Activated T-cell treated with anti-CD3 and anti-CD28 coated beads, Interleukin-2, amount 50 U/mL, for 1 hour (primary cell): ENCODE results near the gene NR2F1-AS1.
"Not testable (repeated sequence)": the region's sequence is repeated elsewhere in the genome, so short reads cannot be mapped to it uniquely, and the experiment has no call there.

Source experiments
- DNase-seq: peaks from one replicate; pipeline ENCODE4 v3.0.0-alpha.2; 2020

Gene NR2F1-AS1

GRCh38 chr5:93422652-93423280 is 158.3 kb downstream of the NR2F1-AS1 start:
- no peak for DNase-seq

GRCh38 chr5:93421987-93422401 is 159.0 kb downstream of the NR2F1-AS1 start:
- DNase-seq = no peak

- no peak for DNase-seq
Measured at GRCh38 chr5:93421468-93421867, 159.6 kb downstream of the NR2F1-AS1 start.

GRCh38 chr5:93417490-93417889 is 163.5 kb downstream of the NR2F1-AS1 start:
- no peak for DNase-seq

GRCh38 chr5:93415819-93416218 is 165.2 kb downstream of the NR2F1-AS1 start:
- DNase-seq = no peak

GRCh38 chr5:93411716-93412115 is 169.3 kb downstream of the NR2F1-AS1 start:
- no peak for DNase-seq

- DNase-seq = no peak
Measured at GRCh38 chr5:93409691-93410090, 171.3 kb downstream of the NR2F1-AS1 start.

- DNase-seq = no peak
Measured at GRCh38 chr5:93407454-93407853, 173.6 kb downstream of the NR2F1-AS1 start.

GRCh38 chr5:93406971-93407401 is 174.0 kb downstream of the NR2F1-AS1 start:
- DNase-seq = no peak

- DNase-seq = no peak
Measured at GRCh38 chr5:93404246-93404645, 176.8 kb downstream of the NR2F1-AS1 start.

GRCh38 chr5:93403141-93403928 is 177.7 kb downstream of the NR2F1-AS1 start:
- DNase-seq = no peak

GRCh38 chr5:93402451-93402850 is 178.6 kb downstream of the NR2F1-AS1 start:
- no peak for DNase-seq

GRCh38 chr5:93401634-93402213 is 179.3 kb downstream of the NR2F1-AS1 start:
- DNase-seq = no peak

- DNase-seq = no peak
Measured at GRCh38 chr5:93399675-93400074, 181.3 kb downstream of the NR2F1-AS1 start.

- DNase-seq = no peak
Measured at GRCh38 chr5:93395971-93396379, 185.0 kb downstream of the NR2F1-AS1 start.

- no peak for DNase-seq
Measured at GRCh38 chr5:93395010-93395409, 186.0 kb downstream of the NR2F1-AS1 start.

GRCh38 chr5:93394301-93394700 is 186.7 kb downstream of the NR2F1-AS1 start:
- DNase-seq = no peak

GRCh38 chr5:93391169-93391568 is 189.8 kb downstream of the NR2F1-AS1 start:
- not testable (repeated sequence) for DNase-seq

GRCh38 chr5:93385655-93386054 is 195.4 kb downstream of the NR2F1-AS1 start:
- no peak for DNase-seq

- DNase-seq = no peak
Measured at GRCh38 chr5:93384995-93385394, 196.0 kb downstream of the NR2F1-AS1 start.

- DNase-seq = no peak
Measured at GRCh38 chr5:93384026-93384425, 197.0 kb downstream of the NR2F1-AS1 start.

GRCh38 chr5:93382188-93382825 is 198.7 kb downstream of the NR2F1-AS1 start:
- DNase-seq = no peak

GRCh38 chr5:93381057-93381456 is 200.0 kb downstream of the NR2F1-AS1 start:
- DNase-seq = no peak

GRCh38 chr5:93378073-93378472 is 202.9 kb downstream of the NR2F1-AS1 start:
- no peak for DNase-seq
